ENCODE measurements around the gene BMERB1.

- TF ChIP-seq CTCF (IDR thresholded peaks at IDR 0.05; ENCODE audit: low read depth, low read length, missing input control) (no peak), RAD21 (IDR thresholded peaks at IDR 0.05) (no peak), GABPA (IDR thresholded peaks at IDR 0.05 in 1 of 2, conservative IDR thresholded peaks at IDR 0.05 in 1 of 2) (no peak), REST (IDR thresholded peaks at IDR 0.05) (no peak), JUND (IDR thresholded peaks at IDR 0.05) (no peak), SP1 (IDR thresholded peaks at IDR 0.05) (no peak), RXRA (IDR thresholded peaks at IDR 0.05) (no peak), MAX (IDR thresholded peaks at IDR 0.05) (no peak), FOXA1 (IDR thresholded peaks at IDR 0.05) (no peak)
Observed at GRCh38 chr16:15567823-15568222, 133.4 kb downstream of the BMERB1 start.
